ENCODE data around the gene LY6G5C. TPM values are rescaled to one million over a fixed set of nuclear protein-coding genes. Genes with fewer than 3 reads are reported as not detected.

The LY6G5C gene
- total and polyA plus RNA-seq, 2 experiments from 2014 or later = 2.1 TPM; not detected in 1

- H4K20me1 ChIP-seq (replicated peaks; ENCODE audit: insufficient read depth) = no peaks in the 10 kb centered on the region
- peaks cover 15% of the 10 kb centered on the region for H3K36me3 Mint-ChIP-seq (ENCODE audit: low read depth)
- H3K4me3 Mint-ChIP-seq = no peak overlapping the region
- DNase-seq (ENCODE audit: low spot score) (no peak), ATAC-seq (no peak)
- no peaks in the 10 kb centered on the region for H3K27me3 ChIP-seq (ENCODE audit: insufficient read depth)
- H3K4me1 ChIP-seq (ENCODE audit: insufficient read depth) = peaks cover 14% of the 10 kb centered on the region
- H3K79me2 ChIP-seq (replicated peaks; ENCODE audit: insufficient read depth) = no peaks in the 10 kb centered on the region
- no peaks in the 10 kb centered on the region for H3F3A ChIP-seq (replicated peaks; ENCODE audit: low read depth)
- no peaks in the 10 kb centered on the region; the same call in 2 of the 3 replicates for H3K9me3 Mint-ChIP-seq
- H3K27ac ChIP-seq (ENCODE audit: low read depth) = no peak overlapping the region
- peaks cover 20% of the 10 kb centered on the region for H3K27me3 Mint-ChIP-seq (ENCODE audit: insufficient read depth, low read depth, poor library complexity)
- peaks cover 20% of the 10 kb centered on the region for H3K4me1 Mint-ChIP-seq
- no peak overlapping the region for H2AFZ ChIP-seq
- H3K27ac Mint-ChIP-seq = no peak overlapping the region
- H3K36me3 ChIP-seq (ENCODE audit: insufficient read depth) = no peaks in the 10 kb centered on the region
- no peak overlapping the region for H3K4me3 ChIP-seq
- H3K9me2 ChIP-seq (ENCODE audit: insufficient read depth) = no peaks in the 10 kb centered on the region
- TF ChIP-seq ETS1 (IDR thresholded peaks at IDR 0.05) = no peak
- TF ChIP-seq POLR2AphosphoS5 (IDR thresholded peaks at IDR 0.05; ENCODE audit: low read depth) = no peak
- TF ChIP-seq REST (IDR thresholded peaks at IDR 0.05; ENCODE audit: unreplicated experiment) = no peak
- TF ChIP-seq CREB1 (CRISPR knock-in tag; IDR thresholded peaks at IDR 0.05; ENCODE audit: low read depth) = no peak
- TF ChIP-seq EZH2 (IDR thresholded peaks at IDR 0.05; ENCODE audit: low read depth, unreplicated experiment) = no peak
- no peak for TF ChIP-seq EZH2phosphoT487 (IDR thresholded peaks at IDR 0.05; ENCODE audit: unreplicated experiment)
- no peak for TF ChIP-seq ZNF114 (CRISPR knock-in tag; IDR thresholded peaks at IDR 0.05)
- no peak for TF ChIP-seq STAT1 (IDR thresholded peaks at IDR 0.05; ENCODE audit: unreplicated experiment)
- no peak for TF ChIP-seq ZNF331 (CRISPR knock-in tag; IDR thresholded peaks at IDR 0.05; ENCODE audit: low read depth)
- TF ChIP-seq, protein P1, sequence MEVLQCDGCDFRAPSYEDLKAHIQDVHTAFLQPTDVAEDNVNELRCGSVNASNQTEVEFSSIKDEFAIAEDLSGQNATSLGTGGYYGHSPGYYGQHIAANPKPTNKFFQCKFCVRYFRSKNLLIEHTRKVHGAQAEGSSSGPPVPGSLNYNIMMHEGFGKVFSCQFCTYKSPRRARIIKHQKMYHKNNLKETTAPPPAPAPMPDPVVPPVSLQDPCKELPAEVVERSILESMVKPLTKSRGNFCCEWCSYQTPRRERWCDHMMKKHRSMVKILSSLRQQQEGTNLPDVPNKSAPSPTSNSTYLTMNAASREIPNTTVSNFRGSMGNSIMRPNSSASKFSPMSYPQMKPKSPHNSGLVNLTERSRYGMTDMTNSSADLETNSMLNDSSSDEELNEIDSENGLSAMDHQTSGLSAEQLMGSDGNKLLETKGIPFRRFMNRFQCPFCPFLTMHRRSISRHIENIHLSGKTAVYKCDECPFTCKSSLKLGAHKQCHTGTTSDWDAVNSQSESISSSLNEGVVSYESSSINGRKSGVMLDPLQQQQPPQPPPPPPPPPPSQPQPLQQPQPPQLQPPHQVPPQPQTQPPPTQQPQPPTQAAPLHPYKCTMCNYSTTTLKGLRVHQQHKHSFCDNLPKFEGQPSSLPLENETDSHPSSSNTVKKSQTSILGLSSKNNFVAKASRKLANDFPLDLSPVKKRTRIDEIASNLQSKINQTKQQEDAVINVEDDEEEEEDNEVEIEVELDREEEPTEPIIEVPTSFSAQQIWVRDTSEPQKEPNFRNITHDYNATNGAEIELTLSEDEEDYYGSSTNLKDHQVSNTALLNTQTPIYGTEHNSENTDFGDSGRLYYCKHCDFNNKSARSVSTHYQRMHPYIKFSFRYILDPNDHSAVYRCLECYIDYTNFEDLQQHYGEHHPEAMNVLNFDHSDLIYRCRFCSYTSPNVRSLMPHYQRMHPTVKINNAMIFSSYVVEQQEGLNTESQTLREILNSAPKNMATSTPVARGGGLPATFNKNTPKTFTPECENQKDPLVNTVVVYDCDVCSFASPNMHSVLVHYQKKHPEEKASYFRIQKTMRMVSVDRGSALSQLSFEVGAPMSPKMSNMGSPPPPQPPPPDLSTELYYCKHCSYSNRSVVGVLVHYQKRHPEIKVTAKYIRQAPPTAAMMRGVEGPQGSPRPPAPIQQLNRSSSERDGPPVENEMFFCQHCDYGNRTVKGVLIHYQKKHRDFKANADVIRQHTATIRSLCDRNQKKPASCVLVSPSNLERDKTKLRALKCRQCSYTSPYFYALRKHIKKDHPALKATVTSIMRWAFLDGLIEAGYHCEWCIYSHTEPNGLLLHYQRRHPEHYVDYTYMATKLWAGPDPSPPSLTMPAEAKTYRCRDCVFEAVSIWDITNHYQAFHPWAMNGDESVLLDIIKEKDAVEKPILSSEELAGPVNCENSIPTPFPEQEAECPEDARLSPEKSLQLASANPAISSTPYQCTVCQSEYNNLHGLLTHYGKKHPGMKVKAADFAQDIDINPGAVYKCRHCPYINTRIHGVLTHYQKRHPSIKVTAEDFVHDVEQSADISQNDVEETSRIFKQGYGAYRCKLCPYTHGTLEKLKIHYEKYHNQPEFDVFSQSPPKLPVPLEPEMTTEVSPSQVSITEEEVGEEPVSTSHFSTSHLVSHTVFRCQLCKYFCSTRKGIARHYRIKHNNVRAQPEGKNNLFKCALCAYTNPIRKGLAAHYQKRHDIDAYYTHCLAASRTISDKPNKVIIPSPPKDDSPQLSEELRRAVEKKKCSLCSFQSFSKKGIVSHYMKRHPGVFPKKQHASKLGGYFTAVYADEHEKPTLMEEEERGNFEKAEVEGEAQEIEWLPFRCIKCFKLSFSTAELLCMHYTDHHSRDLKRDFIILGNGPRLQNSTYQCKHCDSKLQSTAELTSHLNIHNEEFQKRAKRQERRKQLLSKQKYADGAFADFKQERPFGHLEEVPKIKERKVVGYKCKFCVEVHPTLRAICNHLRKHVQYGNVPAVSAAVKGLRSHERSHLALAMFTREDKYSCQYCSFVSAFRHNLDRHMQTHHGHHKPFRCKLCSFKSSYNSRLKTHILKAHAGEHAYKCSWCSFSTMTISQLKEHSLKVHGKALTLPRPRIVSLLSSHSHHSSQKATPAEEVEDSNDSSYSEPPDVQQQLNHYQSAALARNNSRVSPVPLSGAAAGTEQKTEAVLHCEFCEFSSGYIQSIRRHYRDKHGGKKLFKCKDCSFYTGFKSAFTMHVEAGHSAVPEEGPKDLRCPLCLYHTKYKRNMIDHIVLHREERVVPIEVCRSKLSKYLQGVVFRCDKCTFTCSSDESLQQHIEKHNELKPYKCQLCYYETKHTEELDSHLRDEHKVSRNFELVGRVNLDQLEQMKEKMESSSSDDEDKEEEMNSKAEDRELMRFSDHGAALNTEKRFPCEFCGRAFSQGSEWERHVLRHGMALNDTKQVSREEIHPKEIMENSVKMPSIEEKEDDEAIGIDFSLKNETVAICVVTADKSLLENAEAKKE (CRISPR knock-in tag; IDR thresholded peaks at IDR 0.05) = no peak
- no peak for TF ChIP-seq NANOG (IDR thresholded peaks at IDR 0.05; ENCODE audit: borderline replicate concordance)
- TF ChIP-seq JUNB (IDR thresholded peaks at IDR 0.05; ENCODE audit: unreplicated experiment) = no peak
- TF ChIP-seq, protein P2, sequence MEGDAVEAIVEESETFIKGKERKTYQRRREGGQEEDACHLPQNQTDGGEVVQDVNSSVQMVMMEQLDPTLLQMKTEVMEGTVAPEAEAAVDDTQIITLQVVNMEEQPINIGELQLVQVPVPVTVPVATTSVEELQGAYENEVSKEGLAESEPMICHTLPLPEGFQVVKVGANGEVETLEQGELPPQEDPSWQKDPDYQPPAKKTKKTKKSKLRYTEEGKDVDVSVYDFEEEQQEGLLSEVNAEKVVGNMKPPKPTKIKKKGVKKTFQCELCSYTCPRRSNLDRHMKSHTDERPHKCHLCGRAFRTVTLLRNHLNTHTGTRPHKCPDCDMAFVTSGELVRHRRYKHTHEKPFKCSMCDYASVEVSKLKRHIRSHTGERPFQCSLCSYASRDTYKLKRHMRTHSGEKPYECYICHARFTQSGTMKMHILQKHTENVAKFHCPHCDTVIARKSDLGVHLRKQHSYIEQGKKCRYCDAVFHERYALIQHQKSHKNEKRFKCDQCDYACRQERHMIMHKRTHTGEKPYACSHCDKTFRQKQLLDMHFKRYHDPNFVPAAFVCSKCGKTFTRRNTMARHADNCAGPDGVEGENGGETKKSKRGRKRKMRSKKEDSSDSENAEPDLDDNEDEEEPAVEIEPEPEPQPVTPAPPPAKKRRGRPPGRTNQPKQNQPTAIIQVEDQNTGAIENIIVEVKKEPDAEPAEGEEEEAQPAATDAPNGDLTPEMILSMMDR (conservative IDR thresholded peaks at IDR 0.05; ENCODE audit: low read depth in 2 of 2) = no peak
- H3K4me2 ChIP-seq = no peak overlapping the region
These were observed 41.3 kb upstream of the LY6G5C start for GRCh38 chr6:31722173-31722572.

Measured in GM23338 (cell line).